H54 (cell line): ENCODE measurements around the gene NTRK2.

Source experiments
- DNase-seq: peaks from one replicate; pipeline ENCODE4 v3.0.0; 2011; ENCODE audit warnings: low spot score, mixed read lengths; ENCODE audit not compliant: insufficient read length
- FAIRE-seq: peaks from 3 replicates; lab custom pipeline; 2011; peaks lifted over from hg19 to GRCh38; lab: Jason Lieb, UNC
- POLR2A ChIP-seq: IDR thresholded peaks from 2 replicates; pipeline ENCODE4 v1.6.1; 2011; ENCODE audit warnings: low read depth, mild to moderate bottlenecking, low read length

The NTRK2 gene

DNA sequence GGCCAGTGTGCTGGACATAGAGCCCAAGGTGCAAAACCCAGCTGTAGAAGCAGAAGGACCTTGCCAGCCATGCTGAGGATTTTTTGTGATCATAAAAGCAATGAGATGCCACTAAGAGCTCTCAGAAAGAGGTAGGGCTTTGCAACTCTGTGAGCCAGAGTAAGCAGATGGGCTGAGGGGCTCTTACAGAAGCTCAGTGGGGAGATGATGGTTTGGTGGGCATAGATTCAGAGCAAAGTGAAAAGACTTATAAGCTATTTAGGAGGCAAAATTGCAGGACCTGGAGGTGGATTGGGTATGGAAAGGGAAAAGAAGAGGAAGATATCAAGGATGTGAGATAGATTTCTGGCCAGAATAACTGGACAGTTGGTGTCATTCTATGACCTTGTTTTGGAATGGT is 302.0 kb downstream of the NTRK2 start:
- no peak for FAIRE-seq
- TF ChIP-seq POLR2A, result no peak
- no peak for DNase-seq

DNA sequence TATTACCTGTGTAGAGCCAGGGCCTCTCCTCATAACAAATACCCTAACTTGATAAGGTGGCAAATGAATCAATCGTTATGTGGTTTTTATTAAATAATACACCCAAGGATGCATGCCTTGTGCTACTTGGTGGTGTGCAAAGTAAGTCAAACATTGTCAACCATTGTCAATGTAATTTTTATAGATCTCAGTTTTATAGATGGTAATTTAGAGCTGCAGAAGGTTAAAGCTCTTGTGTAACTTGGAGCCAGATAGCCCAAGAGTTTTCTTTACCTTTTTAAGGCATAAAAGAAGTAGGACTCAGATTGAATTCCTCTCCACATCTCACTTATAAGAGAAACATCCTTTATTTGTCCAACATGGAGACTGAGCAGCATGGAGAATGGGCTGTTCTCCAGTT is 304.7 kb downstream of the NTRK2 start:
- FAIRE-seq (no peak), DNase-seq (no peak)
- no peak for TF ChIP-seq POLR2A

DNA sequence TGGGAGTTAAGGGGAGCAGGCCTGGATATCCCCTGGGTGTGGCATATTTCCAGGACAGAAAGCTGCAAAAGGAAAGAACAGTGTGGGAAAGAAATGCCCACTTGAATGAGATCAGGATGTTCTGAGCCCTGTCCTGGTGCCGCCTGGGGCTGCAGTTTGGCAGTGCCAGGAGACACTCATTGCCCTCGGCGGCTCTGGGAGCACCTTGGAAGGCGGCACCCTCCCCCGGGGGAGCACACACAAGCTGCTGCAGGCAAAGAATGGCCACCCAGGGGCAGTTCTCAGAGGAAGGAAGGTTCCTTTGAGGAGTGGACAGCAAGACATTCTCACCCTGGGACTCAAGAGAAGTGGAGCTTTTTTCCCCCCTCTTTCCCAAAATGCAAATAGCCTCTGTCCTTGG is 305.3 kb downstream of the NTRK2 start:
- no peak for FAIRE-seq
- no peak for DNase-seq
- TF ChIP-seq POLR2A, result no peak

DNA sequence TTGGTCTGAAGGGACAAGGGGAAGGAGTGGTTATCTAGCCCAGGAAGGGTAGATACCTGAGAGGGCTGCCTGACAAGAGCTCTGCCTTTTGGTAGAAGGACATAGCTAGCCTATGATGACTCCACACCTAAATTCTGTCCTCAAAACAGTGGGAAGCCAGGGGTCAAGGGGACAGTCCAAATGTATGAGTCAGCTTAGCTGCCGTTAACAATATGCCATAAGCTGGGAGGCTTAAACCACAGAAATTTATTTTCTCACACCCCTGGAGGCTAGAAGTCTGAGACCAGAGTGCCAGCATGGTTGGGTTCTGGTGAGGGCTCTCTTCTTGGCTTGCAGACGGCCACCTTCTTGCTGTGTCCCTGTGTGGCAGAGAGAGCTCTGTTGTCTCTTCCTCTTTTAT is 306.4 kb downstream of the NTRK2 start:
- TF ChIP-seq POLR2A, result no peak
- FAIRE-seq (no peak), DNase-seq (no peak)

DNA sequence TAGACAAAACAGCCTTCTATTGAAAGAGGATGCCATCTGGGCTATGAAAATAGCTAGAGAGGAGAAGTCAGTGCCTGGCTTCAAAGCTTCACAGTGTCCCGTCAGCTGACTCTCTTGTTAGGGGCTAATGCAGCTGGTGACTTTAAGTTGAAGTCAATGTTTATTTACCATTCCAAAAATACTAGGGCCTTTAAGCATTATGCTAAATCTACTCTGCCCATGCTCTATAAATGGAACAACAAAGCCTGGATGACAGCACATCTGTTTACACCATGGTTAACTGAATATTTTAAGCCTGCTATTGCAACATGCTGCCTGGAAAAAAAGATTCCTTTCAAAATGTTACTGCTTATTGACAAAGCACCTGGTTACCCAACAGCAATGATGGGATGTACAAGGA is 309.1 kb downstream of the NTRK2 start:
- FAIRE-seq (peak; percentile 20), DNase-seq (no peak)
- TF ChIP-seq POLR2A, result no peak

DNA sequence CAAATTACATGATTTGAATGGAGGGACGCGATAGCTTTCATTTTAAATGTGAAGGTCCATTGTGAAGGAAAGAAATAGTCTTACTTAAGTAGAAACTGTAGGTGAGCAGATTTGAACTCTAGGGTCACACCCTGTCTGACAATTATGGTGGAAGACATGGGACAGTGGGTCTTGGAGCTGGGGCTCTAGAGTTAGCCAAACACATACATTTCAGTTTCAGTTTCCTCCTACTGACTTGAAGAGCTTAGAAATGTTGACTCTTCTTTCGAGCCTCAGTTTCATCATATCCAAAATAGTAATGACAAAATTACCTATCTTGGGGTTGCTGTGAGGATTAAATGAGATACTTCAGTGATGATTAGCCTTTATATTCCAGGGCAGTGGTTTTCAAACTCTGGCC is 314.2 kb downstream of the NTRK2 start:
- no peak for FAIRE-seq
- DNase-seq, result no peak
- no peak for TF ChIP-seq POLR2A

DNA sequence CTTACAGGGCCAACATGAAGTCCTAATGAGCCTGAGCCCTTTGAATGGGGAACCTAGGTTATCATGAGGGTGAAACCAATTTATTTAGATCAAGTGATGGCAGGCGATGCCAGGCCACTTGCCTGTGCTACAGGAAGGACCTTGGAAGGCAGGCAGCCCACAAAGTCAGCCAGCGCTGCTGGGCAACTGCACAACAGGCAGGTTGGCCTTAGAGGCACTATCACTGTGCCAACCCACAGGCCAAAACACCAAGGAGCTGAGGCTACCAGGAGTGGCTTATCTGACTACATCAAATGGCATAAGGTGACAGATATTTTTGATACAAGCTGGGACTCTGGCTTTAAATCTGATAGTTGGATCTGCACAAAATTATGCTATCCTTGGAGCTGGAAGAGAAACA is 319.1 kb downstream of the NTRK2 start:
- DNase-seq, result no peak
- no peak for TF ChIP-seq POLR2A

DNA sequence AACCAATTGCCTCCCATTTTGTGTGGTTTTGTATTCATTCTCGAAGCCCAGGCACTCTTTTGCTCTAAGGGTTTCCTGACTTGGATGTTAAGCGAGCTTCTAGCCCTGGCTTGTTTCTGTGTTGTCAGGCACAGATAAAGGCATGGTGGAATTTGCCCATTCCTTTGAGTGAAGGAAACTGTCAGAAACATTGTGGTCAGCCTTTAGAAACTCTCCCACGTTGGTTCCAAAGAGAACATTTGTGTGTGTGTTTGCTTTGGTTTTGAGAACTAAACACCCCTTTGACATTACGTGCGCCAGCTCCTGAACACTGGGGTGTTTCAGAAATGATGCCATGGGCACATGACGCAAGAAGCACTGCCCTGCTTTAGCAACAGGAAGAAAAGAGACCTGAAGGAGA is 320.9 kb downstream of the NTRK2 start:
- DNase-seq, result no peak
- no peak for TF ChIP-seq POLR2A
- FAIRE-seq, result no peak

More for the DNA sequence above, 319.1 kb downstream of the NTRK2 start:
- FAIRE-seq, result no peak

DNA sequence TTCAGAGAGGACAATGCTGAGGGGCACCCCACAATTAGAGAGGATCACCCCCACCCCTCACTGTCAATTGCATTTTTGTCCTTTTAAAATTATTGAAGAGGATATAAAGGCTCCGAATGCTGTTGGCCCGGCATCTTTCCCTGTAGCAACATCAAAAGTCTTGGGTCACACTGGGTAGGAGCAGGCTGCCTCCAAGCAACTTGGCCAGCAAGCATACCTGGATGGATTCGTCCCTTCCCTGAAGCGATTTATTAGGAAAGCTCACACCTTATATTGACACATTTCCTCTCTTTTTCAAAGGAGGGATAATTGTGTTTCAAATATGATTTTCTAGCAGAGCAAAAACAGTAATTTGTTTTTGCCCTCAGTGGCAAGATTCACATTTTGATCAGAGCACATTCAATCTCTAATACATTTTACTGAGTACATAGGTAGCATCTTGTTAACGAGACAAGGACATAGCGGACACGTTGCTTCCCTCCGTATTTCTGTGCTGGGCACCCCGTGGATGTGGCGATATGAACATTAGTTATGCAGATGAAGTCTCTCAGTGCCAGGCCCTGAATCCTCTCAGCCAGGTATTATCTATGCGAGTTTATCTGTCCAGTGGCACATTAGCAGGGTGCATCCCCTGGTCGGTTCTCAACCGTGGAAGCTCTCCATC is 321.5 kb downstream of the NTRK2 start:
- DNase-seq (no peak), FAIRE-seq (no peak)
- no peak for TF ChIP-seq POLR2A

DNA sequence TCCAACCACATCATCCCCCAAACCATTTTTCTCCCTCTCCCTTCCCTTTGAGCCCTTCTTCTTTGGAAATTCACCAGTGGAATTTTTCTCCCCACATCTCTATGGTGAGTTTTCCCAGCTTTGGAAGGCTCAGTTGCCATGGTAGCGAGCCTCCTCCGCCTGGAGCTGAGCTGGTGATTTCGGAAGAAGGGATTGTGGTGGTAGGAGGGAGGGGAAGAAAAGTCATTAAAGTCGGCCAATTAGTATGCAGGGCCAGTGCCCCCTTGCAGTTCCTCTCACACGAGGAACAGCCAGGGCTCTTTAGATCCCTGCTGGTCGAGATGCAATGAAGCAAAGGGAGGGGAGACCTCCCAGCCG is 322.0 kb downstream of the NTRK2 start:
- no peak for TF ChIP-seq POLR2A
- no peak for FAIRE-seq
- DNase-seq, result no peak

DNA sequence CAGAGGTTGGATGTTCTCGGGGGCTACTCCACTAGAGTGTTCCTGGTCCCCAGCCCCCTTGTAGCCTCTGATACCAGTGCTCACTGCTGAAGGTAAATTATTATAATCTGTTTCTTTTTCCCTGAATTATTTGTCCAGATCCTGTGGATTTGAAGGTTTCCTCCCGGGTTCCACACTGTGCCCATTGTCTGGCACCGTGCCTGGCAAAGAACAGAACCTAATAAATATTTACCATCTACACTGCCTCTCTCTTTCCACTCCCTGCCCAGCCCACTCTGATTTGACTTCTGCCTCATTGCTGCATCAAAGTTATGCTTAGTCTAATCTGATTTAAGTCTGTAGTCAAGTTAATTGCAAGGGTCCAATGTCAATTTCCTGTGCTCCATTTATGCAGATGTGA is 322.9 kb downstream of the NTRK2 start:
- no peak for DNase-seq
- no peak for TF ChIP-seq POLR2A
- no peak for FAIRE-seq

DNA sequence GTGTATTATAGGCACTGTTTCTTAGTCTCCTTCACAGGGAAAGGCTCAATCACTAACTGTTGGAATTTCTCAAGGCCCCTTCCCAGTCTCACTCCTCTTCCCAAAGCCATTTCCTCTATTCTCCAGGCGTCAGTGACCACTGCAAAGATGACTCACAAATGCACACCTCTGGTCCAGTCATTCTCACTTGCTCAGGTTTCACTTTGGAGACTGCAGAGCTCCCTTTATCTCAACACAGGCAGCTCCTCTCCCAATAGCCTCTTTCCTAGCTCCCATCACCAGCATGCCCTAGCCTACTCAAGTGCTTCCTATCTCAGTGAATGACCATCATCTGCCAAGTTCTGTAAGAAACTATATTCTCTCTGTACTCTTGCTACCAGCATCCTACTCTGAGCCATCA is 323.6 kb downstream of the NTRK2 start:
- FAIRE-seq (no peak), DNase-seq (no peak)
- no peak for TF ChIP-seq POLR2A

DNA sequence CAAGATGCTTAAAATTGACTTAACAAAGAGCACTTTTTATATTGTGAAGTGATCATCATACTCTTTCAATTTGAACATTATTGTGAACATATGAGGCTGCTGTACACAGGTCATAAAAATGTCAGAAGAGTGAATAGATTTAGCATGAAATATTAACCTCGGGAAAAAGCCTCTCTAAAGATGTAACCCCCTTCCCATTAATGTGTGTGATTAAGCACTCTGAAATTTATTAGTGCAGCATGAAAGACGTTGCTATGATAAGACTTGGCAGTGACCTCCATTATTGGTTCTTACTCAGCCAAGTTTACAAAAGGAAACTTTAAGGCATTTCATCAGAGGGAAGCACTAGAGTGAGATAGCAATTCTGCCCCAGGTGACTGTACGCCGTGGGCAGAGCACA is 326.5 kb downstream of the NTRK2 start:
- FAIRE-seq (no peak), DNase-seq (no peak)
- TF ChIP-seq POLR2A, result no peak

DNA sequence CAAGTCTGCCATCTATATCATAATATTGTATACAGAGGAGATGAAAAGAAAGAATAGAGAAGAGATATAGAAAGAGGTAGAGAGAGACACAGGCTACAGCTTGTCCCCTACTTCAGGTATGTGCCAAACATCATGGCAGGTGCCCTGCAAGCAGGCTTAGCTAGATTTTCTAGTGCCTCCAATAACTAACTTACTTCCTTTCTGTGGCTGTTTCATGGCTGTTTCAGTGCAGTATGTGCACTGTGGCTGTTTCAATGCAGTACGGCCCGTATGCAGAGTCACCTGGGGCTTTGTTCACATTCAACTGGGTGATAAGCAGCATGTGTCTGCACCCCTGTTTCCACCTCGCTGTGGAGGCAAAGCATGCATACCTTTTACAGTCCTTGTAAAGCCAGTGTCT is 327.2 kb downstream of the NTRK2 start:
- FAIRE-seq (no peak), DNase-seq (no peak)

DNA sequence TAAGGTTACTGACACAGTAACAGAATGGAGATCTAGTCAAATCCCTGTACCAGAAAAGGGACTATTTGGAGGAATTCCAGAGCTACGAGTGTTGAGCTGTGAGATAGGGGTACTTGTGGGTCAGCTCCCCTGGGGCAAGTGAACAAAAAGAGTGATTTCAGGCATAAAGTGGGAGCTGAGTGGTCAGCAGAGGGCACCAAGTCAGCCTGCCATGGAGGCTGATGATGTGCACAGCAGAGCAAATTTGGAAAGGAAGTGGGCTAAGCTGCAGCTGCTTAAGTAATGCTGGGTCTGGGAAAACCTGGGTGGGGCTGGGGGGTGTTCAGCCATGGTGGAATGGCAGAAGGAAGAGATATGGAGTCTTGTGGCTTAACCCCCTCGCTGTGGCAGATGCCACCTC is 327.9 kb downstream of the NTRK2 start:
- FAIRE-seq (no peak), DNase-seq (no peak)
- TF ChIP-seq POLR2A, result no peak

More for the DNA sequence above, 327.2 kb downstream of the NTRK2 start:
- no peak for TF ChIP-seq POLR2A
